Tibial nerve (tissue), 3 donors: ENCODE data around the gene PWWP2B.

ENCODE experiments used
- CTCF ChIP-seq, 5 experiments: fragments of 200-600 bp in 3 of 5; fragments of 450-650 bp in 2 of 5; sonication (generic) in 3 of 5; IDR thresholded peaks; one replicate each; pipeline ENCODE4 v1.5.1; 2016 to 2019; ENCODE audit warnings: antibody characterized with exemption in 5 of 5, mild to moderate bottlenecking in 3 of 5, moderate library complexity in 2 of 5
- POLR2A ChIP-seq, 2 donors: fragments of 450-650 bp; IDR thresholded peaks; one replicate each; pipeline ENCODE4 v1.6.1; 2017; ENCODE audit warnings: antibody characterized with exemption in 2 of 2, mild to moderate bottlenecking in 2 of 2, moderate library complexity in 2 of 2

GRCh38 chr10:132449051-132449810 lies 52.2 kb downstream of the PWWP2B start:
- TF ChIP-seq CTCF (IDR thresholded peaks at IDR 0.05): no peak
- TF ChIP-seq POLR2A (IDR thresholded peaks at IDR 0.05): no peak
